Spleen (tissue), 7 donors: ENCODE results near the gene ENPEP.

Source experiments
- CTCF ChIP-seq, 11 experiments: fragments of 200-600 bp in 7 of 11; fragments of 450-650 bp in 4 of 11; sonication (generic) in 4 of 11; IDR thresholded peaks in 8 of 11; conservative IDR thresholded peaks in 3 of 11; 1 replicate in 7 of 11; 2 replicates in 4 of 11; pipeline versions ENCODE4 v1.4.0 to v1.8.0; 2016 to 2021; ENCODE audit warnings: antibody characterized with exemption in 11 of 11, inconsistent platforms in 4 of 11, mild to moderate bottlenecking in 1 of 11
- POLR2A ChIP-seq, 3 donors: fragments of 450-650 bp; IDR thresholded peaks; one replicate each; pipeline ENCODE4 v1.5.1; 2017; ENCODE audit warnings: antibody characterized with exemption in 3 of 3, mild to moderate bottlenecking in 1 of 3
- POLR2AphosphoS5 ChIP-seq, 3 donors: sonication (generic); formaldehyde crosslinking; IDR thresholded peaks; one replicate each; pipeline ENCODE4 v1.5.1; 2017; ENCODE audit warnings: antibody characterized with exemption in 3 of 3
- donor health status: DM: no; HTN: no; CAD: no; lungs with moderate emphysema.
- donor health status: DM: no; HTN: no; CAD: no.
- donor health status: DM: no; HTN: no; CAD: no.

GRCh38 chr4:110543577-110543976, 67.6 kb downstream of the ENPEP start:
- TF ChIP-seq CTCF (IDR thresholded peaks at IDR 0.05 in 8 of 11, conservative IDR thresholded peaks at IDR 0.05 in 3 of 11), result no peak
- TF ChIP-seq POLR2AphosphoS5 (IDR thresholded peaks at IDR 0.05), result no peak
- no peak for TF ChIP-seq POLR2A (IDR thresholded peaks at IDR 0.05)
